PFSK-1 (cell line): ENCODE data around the gene ZC3H18.

Experiments used
- FOXP2 ChIP-seq: optimal IDR thresholded peaks from 2 replicates; pipeline ENCODE3; 2011; ENCODE audit warnings: borderline replicate concordance, control low read depth, inconsistent platforms; ENCODE audit not compliant: insufficient read depth; ENCODE audit errors: extremely low read length, extremely low read depth
- POLR2AphosphoS5 ChIP-seq: IDR thresholded peaks from 2 replicates; pipeline ENCODE4 v1.6.1; 2012; ENCODE audit warnings: low read depth, mild to moderate bottlenecking, control low read depth, low read length, moderate library complexity
- REST ChIP-seq, 2 experiments: IDR thresholded peaks; 2 replicates each; pipeline versions ENCODE4 v1.6.1 to v1.8.0; 2011 to 2012; ENCODE audit warnings: low read depth in 2 of 2, low read length in 2 of 2, control low read depth in 1 of 2, inconsistent platforms in 1 of 2, mild to moderate bottlenecking in 1 of 2, moderate library complexity in 1 of 2; ENCODE audit not compliant: insufficient read depth in 1 of 2
- SIN3A ChIP-seq: IDR thresholded peaks from 2 replicates; pipeline ENCODE4 v1.6.1; 2012; ENCODE audit warnings: mild to moderate bottlenecking, low read length, moderate library complexity, borderline replicate concordance; ENCODE audit not compliant: insufficient read depth
- TAF1 ChIP-seq: IDR thresholded peaks from 2 replicates; pipeline ENCODE4 v1.6.1; 2012; ENCODE audit warnings: low read length, control low read depth, borderline replicate concordance; ENCODE audit not compliant: insufficient read depth

Gene ZC3H18

GRCh38 chr16:88591577-88592021 is 21.4 kb downstream of the ZC3H18 start:
- TF ChIP-seq FOXP2: no peak

GRCh38 chr16:88593061-88593460 is 22.9 kb downstream of the ZC3H18 start:
- TF ChIP-seq POLR2AphosphoS5 (no peak), REST (IDR thresholded peaks at IDR 0.05; ENCODE audit: insufficient read depth in 1 of 2, low read depth in 2 of 2, low read length in 2 of 2) (no peak), FOXP2 (no peak), SIN3A (no peak), TAF1 (no peak)

GRCh38 chr16:88593489-88593888 is 23.3 kb downstream of the ZC3H18 start:
- no peak for TF ChIP-seq REST (IDR thresholded peaks at IDR 0.05; ENCODE audit: insufficient read depth in 1 of 2, low read depth in 2 of 2, low read length in 2 of 2)

- no peak for TF ChIP-seq FOXP2
- no peak for TF ChIP-seq POLR2AphosphoS5
- TF ChIP-seq TAF1: no peak
- no peak for TF ChIP-seq REST (IDR thresholded peaks at IDR 0.05; ENCODE audit: insufficient read depth in 1 of 2, low read depth in 2 of 2, low read length in 2 of 2)
- TF ChIP-seq SIN3A: no peak
Measured at GRCh38 chr16:88593910-88594309, 23.7 kb downstream of the ZC3H18 start.

GRCh38 chr16:88595101-88595500 is 24.9 kb downstream of the ZC3H18 start:
- no peak for TF ChIP-seq FOXP2
- TF ChIP-seq SIN3A: no peak
- no peak for TF ChIP-seq REST (IDR thresholded peaks at IDR 0.05; ENCODE audit: insufficient read depth in 1 of 2, low read depth in 2 of 2, low read length in 2 of 2)
- no peak for TF ChIP-seq TAF1
- no peak for TF ChIP-seq POLR2AphosphoS5

GRCh38 chr16:88595921-88596320 is 25.7 kb downstream of the ZC3H18 start:
- TF ChIP-seq SIN3A (no peak), FOXP2 (no peak), REST (IDR thresholded peaks at IDR 0.05; ENCODE audit: insufficient read depth in 1 of 2, low read depth in 2 of 2, low read length in 2 of 2) (no peak), TAF1 (no peak), POLR2AphosphoS5 (no peak)
